Rectal smooth muscle tissue (tissue), 1 donor: ENCODE results near the gene FMNL2.

Experiments
- H3K27ac ChIP-seq: one replicate; pipeline ENCODE4 v1.7.0; 2013; ENCODE audit warnings: low read depth, low read length, inconsistent platforms
- H3K27me3 ChIP-seq: one replicate; pipeline ENCODE4 v1.7.0; 2013; ENCODE audit warnings: low read length; ENCODE audit not compliant: control insufficient read depth, insufficient read depth
- H3K36me3 ChIP-seq: one replicate; pipeline ENCODE4 v1.7.0; 2013; ENCODE audit warnings: low read length; ENCODE audit not compliant: control insufficient read depth, insufficient read depth
- H3K4me1 ChIP-seq: one replicate; pipeline ENCODE4 v1.7.0; 2013; ENCODE audit warnings: low read length; ENCODE audit not compliant: control insufficient read depth, insufficient read depth
- H3K4me3 ChIP-seq: one replicate; pipeline ENCODE4 v1.7.0; 2013; ENCODE audit warnings: low read length
- H3K9ac ChIP-seq: one replicate; pipeline ENCODE4 v1.7.0; 2013; ENCODE audit warnings: low read length

The FMNL2 gene

DNA sequence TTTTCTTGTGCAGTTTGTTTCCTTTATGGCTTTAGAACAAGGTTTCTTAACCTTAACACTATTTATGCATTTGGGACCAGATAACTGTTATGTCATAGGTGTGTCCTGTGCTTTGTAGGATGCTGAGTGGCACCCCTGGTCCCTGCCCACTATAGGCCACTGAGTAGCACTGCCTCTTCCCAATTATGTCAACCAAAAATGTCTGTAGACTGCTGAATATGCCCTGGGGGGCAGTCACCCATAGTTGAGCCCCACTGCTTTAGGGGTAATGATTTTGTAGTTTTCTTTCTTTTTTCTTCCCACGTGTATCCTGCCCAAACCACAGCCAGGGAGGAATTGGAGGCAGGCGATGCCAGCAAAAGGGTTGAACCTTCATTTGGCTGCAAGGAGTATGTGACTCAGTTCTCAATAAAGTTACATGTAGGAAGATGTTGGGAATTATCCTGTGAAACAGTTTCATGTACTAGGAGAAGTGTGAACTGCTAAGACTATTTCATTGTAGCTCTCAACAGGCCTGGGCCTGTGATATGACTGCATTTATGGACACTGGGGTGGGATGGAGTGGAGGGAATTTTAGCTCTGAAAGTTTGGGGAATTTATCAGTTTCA is 65.7 kb downstream of the FMNL2 start:
- Histone ChIP-seq H3K4me1 (peaks cover 7% of the 10 kb centered on the region), H3K27ac (no peak overlapping the region), H3K36me3 (no peaks in the 10 kb centered on the region), H3K27me3 (no peaks in the 10 kb centered on the region), H3K4me3 (no peak overlapping the region), H3K9ac (no peak overlapping the region)

DNA sequence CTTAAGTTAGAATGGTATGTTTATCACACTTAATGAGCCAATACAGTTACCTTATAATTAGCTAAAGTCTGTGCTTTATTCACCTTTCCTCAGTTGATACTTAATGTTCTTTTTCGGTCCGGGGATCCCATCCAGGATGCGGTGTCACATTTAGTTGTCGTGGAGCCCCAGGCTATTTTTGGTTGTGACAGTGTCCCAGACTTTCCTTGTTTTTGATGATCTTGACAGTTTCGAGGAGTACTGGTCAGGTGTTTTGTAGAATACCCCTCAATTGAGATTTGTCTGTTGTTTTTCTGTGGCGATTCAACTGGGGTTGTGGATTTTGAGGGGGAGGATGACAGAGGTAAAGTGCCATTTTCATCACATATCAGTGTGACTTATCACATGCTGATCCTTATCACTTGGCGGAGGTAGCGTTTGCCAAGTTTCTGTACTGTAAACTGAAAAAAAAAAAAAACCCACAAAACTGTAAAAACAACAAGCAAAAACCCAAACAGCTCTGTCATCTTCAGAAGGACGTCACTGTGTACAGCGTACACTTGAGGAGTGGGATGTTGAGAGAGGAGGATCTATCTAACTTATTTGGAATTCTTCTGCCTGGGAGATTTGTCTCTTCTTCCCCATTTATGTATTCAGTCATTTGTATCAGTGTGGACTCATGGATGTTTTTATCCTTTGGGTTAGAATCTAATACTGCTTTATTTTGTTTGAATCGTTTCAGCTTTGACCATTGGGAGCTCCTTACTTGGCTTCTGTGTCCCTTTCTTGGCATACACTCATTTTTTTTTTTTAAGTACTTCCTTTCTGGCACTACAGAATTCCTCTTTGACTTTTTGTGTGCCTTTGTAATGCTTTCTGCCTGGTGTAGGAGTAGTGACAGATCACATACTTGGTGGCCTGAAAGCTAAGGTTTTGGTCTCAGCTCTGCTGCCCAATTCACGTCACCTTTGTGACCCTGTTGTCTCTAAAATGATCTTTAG is 68.1 kb downstream of the FMNL2 start:
- no peaks in the 10 kb centered on the region for H3K27me3 ChIP-seq
- H3K9ac ChIP-seq = no peak overlapping the region
- H3K27ac ChIP-seq = no peak overlapping the region
- H3K4me3 ChIP-seq = no peak overlapping the region
- no peaks in the 10 kb centered on the region for H3K36me3 ChIP-seq
- H3K4me1 ChIP-seq = no peaks in the 10 kb centered on the region

DNA sequence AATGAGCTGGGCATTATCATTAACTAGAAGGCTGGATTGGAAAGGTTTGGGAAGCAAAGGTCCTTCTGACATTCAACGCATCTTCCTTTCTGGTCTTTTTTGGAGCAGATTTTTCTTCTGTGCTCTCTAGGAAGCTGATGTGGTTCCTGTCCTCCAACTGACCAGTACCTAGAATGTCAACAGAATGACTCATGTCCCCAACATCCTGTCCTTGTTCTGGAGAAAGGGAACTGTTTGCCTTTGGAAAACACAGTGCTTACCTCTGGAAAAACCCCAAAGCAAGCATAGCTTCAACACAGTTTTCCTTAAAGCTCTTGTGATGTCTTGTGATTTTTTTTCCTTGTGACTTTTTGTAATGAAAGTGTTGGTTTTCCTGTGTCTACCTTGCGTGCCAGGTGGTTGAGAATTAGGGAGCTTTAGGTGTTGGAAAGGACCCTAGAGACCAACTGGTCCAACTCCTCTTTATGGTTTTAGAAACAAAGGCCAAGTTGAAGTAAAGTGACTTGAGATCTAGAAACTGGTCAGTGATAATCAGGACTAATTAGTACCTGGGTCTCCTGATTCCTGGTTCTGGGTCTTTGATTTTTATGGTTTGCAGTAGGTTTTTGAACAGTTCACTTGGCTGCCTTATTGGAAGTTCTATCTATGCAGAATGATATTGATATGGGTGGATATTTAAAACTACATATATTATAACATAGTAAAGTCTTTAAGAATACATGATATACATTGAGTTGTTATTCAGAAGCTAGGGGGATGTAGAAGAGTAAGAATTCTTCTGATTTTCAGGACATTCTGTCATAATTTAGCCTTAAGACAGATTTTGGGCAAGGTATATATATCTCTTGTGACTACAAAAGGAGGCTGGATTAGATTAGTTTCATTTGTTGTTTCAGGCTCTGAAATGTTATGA is 70.5 kb downstream of the FMNL2 start:
- Histone ChIP-seq H3K27me3 (no peaks in the 10 kb centered on the region), H3K4me1 (no peaks in the 10 kb centered on the region), H3K9ac (no peak overlapping the region), H3K4me3 (no peak overlapping the region), H3K36me3 (no peaks in the 10 kb centered on the region), H3K27ac (no peak overlapping the region)

DNA sequence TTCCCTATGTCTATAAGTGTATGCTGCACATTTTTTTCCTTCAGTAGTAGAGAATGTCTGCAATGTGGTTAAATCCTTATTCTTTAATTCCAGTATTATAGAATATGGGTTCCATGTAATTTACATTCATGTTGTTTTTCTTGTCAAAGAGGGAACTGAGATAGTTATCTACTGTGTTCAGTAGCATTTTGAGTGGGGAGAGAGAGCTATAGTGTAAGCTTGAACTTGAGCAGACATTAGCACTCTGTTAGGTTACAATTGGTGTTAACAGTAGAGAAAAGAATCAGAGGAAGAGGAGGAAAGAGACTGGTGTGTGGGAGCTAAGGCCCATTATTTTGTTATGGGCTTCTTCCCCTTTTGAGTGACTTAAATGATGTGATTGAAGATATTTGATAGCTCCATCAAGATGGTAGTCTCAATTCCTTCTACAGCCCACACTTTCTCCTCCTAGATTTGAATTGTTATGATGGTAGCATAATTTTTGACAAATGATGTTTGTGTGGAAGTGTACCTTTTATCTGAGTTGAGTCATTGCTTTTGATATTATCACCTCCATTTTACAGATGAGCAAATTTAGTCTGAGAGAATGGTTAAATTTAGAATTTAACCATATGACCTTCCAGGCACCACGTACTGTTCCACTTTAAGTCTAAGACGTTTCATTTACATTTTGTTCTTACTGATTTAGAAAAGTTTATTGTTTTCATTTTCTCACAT is 71.3 kb downstream of the FMNL2 start:
- Histone ChIP-seq H3K36me3 (no peaks in the 10 kb centered on the region), H3K4me1 (no peaks in the 10 kb centered on the region), H3K27me3 (no peaks in the 10 kb centered on the region), H3K9ac (no peak overlapping the region), H3K4me3 (no peak overlapping the region), H3K27ac (no peak overlapping the region)

DNA sequence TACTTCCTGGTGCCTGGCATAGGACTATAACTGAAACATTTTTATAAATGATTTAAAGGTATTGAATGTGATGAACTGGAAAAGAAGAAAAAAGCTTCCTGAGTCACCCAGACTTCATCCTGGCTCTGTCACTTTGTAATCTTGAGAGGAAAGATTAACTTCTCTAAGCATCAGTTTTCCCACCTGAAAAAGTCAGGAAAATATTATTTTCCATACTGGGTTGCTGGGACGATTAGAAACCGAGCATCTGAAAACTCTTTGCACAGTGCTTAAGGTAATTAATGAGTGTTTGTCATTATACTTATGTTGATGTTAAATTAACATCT is 71.8 kb downstream of the FMNL2 start:
- Histone ChIP-seq H3K36me3 (no peaks in the 10 kb centered on the region), H3K4me3 (no peak overlapping the region), H3K27ac (no peak overlapping the region), H3K9ac (no peak overlapping the region), H3K27me3 (no peaks in the 10 kb centered on the region), H3K4me1 (no peaks in the 10 kb centered on the region)

DNA sequence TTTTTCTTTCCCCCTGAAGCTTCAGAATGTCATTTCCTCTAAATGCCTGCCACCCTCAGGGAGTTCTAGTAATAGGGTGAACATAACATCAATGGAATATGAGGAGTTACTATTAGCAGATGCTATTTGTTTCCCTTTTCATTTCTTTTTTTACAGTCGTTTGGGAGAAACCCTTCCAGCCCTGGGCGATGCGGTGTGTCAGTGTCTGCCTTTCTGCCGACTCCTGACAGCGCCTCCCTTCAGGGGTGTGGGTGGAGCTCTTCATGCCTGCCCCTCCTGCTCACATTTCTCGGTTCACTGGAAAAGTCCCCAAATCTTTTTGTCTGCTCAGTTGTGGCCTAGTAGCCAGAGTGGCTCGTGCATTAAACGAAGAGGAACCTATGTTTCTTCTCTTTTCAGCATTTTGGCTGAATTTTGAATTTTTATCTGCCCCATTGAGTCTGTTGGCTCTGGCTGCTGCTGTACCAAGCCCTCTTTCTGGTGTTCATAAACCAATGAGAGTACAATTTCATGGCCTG is 72.3 kb downstream of the FMNL2 start:
- Histone ChIP-seq H3K36me3 (no peaks in the 10 kb centered on the region), H3K27ac (no peak overlapping the region), H3K4me3 (peak overlapping the region; percentile 44), H3K27me3 (no peaks in the 10 kb centered on the region), H3K4me1 (no peaks in the 10 kb centered on the region), H3K9ac (no peak overlapping the region)

DNA sequence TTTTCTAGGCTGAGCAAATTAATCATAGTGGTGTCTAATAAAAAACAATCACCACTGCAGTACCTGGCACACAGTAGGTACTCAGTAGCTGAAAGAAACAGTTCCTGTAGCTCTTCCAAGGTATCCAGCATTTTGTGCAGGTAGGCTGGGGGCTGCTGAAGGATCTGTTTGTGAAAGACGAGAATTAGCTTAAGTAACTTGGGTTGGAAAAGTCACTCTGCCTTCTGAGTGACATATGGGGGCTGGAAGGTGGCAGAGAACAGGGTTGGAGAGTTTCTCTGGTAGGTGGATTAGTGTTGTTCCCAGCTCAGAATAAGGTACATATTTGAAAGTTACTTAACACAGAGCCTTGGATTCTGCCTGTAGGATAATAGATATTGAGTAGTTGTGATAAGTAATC is 72.8 kb downstream of the FMNL2 start:
- Histone ChIP-seq H3K27me3 (no peaks in the 10 kb centered on the region), H3K4me3 (no peak overlapping the region), H3K4me1 (no peaks in the 10 kb centered on the region), H3K36me3 (no peaks in the 10 kb centered on the region), H3K27ac (no peak overlapping the region), H3K9ac (no peak overlapping the region)

DNA sequence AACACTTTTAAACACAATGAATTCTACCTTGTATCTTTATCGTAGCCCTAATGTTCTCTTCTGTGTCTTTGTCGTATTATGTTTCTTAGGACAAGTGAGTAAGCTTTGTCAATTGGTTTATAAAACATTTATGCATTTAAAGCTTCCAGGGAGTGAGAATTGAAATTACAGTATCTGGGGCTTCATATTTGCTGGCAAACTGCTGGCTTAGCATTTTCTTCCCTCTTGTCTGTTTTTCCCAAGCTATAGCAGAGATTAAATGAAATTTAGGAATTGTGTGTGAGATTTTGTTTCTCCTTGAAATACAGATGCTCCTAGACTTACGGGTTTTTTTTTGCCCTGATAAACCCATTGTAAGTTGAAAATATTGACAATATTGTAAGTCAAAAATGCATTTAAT is 73.3 kb downstream of the FMNL2 start:
- Histone ChIP-seq H3K27ac (no peak overlapping the region), H3K27me3 (no peaks in the 10 kb centered on the region), H3K36me3 (no peaks in the 10 kb centered on the region), H3K4me3 (no peak overlapping the region), H3K9ac (no peak overlapping the region), H3K4me1 (no peaks in the 10 kb centered on the region)

DNA sequence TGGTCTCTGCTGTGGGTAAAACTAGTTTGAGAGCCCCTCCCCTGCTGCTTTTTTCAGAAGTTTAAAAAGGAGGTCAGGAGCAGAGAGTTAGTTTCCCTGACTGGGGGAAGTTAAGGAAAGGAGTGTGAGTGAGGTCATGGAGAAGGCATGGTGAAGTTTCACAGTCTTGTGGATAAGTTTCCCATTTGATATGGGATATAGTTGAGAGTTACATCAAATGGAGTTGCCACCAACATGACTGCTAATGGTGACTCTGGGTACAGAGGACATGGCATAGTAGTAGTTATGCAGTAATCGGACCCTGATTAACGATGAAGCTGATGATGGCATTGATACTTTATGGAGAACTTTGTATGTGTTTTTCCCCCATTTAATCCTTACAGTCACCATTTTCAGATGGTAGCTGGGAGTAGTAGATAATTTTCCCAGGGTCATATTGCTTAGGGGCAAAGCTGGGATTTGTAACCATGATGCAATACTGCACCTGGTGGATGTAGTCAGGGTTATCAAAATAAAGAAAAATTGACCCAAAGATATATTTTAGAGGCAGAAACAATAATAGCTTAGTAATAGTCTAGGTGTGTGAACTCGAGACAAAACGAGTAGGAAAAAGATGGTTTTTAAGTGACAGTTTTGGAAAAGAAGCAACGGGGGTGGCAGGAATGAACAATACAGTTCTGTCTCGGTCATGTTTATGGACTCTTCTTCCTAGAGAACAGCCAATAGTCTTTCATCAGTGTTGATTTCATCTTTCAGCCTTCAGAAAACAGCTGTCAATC is 74.6 kb downstream of the FMNL2 start:
- Histone ChIP-seq H3K4me3 (no peak overlapping the region), H3K9ac (no peak overlapping the region), H3K27ac (no peak overlapping the region)

DNA sequence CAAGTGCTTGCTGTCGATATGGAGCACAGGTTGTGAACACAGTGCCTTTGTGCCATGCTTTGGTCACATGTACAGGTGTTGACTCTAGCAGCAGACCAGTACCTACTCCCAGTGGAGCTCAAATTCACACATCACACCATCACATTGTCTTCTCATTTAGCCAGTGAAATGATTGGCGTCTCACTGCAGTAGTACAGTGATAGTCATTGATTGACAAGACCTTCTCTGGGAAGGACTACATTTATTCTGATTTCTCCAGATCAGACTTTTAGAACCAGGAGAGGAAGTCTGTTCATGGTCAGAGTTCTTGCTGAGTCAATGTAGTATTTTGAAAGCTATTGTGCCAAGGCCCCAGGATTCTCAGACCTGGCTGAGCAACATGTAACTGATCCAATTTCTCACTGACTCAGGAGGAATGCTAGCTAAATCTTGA is 75.2 kb downstream of the FMNL2 start:
- Histone ChIP-seq H3K36me3 (no peaks in the 10 kb centered on the region), H3K9ac (no peak overlapping the region), H3K4me3 (no peak overlapping the region), H3K27ac (no peak overlapping the region), H3K4me1 (no peaks in the 10 kb centered on the region), H3K27me3 (no peaks in the 10 kb centered on the region)

More for the DNA sequence above, 74.6 kb downstream of the FMNL2 start:
- H3K27me3 ChIP-seq = no peaks in the 10 kb centered on the region
- no peaks in the 10 kb centered on the region for H3K4me1 ChIP-seq
- H3K36me3 ChIP-seq = no peaks in the 10 kb centered on the region

DNA sequence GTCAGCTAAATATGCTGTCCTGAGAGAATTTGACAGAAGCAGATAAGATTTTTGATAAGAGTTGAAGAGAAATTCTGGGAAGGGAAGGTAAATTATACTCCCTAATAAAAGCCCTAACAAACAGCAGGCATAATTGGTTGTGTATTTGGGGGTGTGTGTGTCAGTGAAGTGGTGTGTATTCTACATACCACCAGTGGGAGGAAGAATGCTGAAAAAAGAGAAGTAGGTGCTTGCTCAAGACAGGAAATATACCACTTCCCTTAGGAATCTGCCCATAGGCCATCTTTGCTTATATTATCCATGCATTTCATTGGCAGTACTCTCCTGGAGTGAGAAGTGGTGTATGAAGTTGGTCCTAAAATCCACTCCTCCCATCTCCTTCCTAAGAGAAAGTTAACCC is 76.2 kb downstream of the FMNL2 start:
- no peak overlapping the region for H3K9ac ChIP-seq
- H3K36me3 ChIP-seq = no peaks in the 10 kb centered on the region
- H3K27me3 ChIP-seq = no peaks in the 10 kb centered on the region
- no peaks in the 10 kb centered on the region for H3K4me1 ChIP-seq
- H3K27ac ChIP-seq = no peak overlapping the region
- H3K4me3 ChIP-seq = no peak overlapping the region
